IPS DF 19.7 (cell line): ENCODE measurements around the gene DCAF5.
A peak's percentile ranks its signal among the peaks of the same experiment; 100 is the strongest.
"Not testable (repeated sequence)": the region's sequence is repeated elsewhere in the genome, so short reads cannot be mapped to it uniquely, and the experiment has no call there.

ENCODE experiments used
- DNase-seq: peaks from one replicate; pipeline ENCODE4 v3.0.0-alpha.2; 2013; ENCODE audit warnings: low read depth, low spot score

The DCAF5 gene

GRCh38 chr14:69042787-69043444 lies 110.0 kb downstream of the DCAF5 start:
- DNase-seq: no peak

GRCh38 chr14:69042299-69042698 lies 110.6 kb downstream of the DCAF5 start:
- no peak for DNase-seq

- DNase-seq: no peak
Measured at GRCh38 chr14:69041783-69042182, 111.1 kb downstream of the DCAF5 start.

GRCh38 chr14:69040353-69040752 lies 112.6 kb downstream of the DCAF5 start:
- no peak for DNase-seq

GRCh38 chr14:69039288-69039628 lies 113.7 kb downstream of the DCAF5 start:
- no peak for DNase-seq

- DNase-seq: no peak
Measured at GRCh38 chr14:69038455-69039287, 114.2 kb downstream of the DCAF5 start.

- peak; percentile 65 for DNase-seq
Measured at GRCh38 chr14:69037790-69038454, 115.0 kb downstream of the DCAF5 start.

GRCh38 chr14:69036757-69037506 lies 116.0 kb downstream of the DCAF5 start:
- DNase-seq: no peak

- no peak for DNase-seq
Measured at GRCh38 chr14:69034612-69035262, 118.2 kb downstream of the DCAF5 start.

- no peak for DNase-seq
Measured at GRCh38 chr14:69027242-69027913, 125.5 kb downstream of the DCAF5 start.

GRCh38 chr14:69023035-69023434 lies 129.9 kb downstream of the DCAF5 start:
- no peak for DNase-seq

GRCh38 chr14:69022093-69022492 lies 130.8 kb downstream of the DCAF5 start:
- not testable (repeated sequence) for DNase-seq

- DNase-seq: no peak
Measured at GRCh38 chr14:69017706-69018105, 135.2 kb downstream of the DCAF5 start.

- DNase-seq: no peak
Measured at GRCh38 chr14:69014829-69015259, 138.1 kb downstream of the DCAF5 start.

GRCh38 chr14:69013943-69014782 lies 138.8 kb downstream of the DCAF5 start:
- no peak for DNase-seq

- no peak for DNase-seq
Measured at GRCh38 chr14:69012256-69012953, 140.5 kb downstream of the DCAF5 start.

GRCh38 chr14:69010648-69011047 lies 142.3 kb downstream of the DCAF5 start:
- no peak for DNase-seq

GRCh38 chr14:69008421-69008884 lies 144.5 kb downstream of the DCAF5 start:
- DNase-seq: no peak

GRCh38 chr14:69006346-69006745 lies 146.6 kb downstream of the DCAF5 start:
- no peak for DNase-seq
